GM04503 (cell line): Measurements from ENCODE around the gene DIAPH2.

Experiments
- DNase-seq: peaks from one replicate; pipeline ENCODE4 v3.0.0-alpha.2; 2012; ENCODE audit warnings: low read depth

The DIAPH2 gene

GRCh38 chrX:97057349-97057909, 372.8 kb downstream of the DIAPH2 start:
- DNase-seq: no peak

DNA sequence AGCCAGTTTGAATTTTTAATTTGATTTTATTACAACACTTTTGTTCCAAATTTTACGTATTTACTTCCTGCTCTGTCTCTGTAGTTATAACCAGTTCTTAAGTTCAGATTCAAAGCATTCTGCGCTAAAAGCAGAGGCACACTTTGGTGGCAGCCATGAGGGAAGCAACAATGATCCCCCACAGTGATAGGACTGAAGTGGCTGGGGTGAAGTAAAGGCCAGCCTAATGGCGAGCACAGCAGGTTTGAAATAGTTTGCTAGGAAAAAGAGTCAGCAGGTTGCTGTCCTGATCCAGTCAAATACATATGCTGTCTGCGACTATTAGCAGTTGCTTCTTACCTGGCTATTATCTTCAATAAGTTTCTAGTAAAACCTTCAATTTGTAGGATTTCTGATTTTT, 375.4 kb downstream of the DIAPH2 start:
- no peak for DNase-seq

- no peak for DNase-seq
These were observed 380.4 kb downstream of the DIAPH2 start for GRCh38 chrX:97065066-97065465.

DNA sequence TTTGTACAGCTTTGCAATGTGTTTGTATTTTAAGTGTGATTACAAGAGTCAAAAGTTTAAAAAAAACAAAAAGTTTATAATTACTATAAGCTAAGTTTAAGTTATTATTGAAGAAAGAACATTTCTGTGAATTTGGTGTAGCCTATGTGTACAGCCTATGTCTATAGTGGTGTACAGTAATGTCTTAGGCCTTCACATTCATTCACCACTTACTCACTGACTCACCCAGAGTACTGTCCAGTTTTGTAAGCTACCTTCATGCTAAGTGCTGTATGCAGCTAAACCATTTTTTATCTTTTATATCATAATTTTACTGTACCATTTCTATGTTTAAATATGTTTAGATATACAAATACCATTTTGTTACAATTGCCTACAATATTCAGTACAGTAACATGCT, 381.3 kb downstream of the DIAPH2 start:
- DNase-seq: no peak

DNA sequence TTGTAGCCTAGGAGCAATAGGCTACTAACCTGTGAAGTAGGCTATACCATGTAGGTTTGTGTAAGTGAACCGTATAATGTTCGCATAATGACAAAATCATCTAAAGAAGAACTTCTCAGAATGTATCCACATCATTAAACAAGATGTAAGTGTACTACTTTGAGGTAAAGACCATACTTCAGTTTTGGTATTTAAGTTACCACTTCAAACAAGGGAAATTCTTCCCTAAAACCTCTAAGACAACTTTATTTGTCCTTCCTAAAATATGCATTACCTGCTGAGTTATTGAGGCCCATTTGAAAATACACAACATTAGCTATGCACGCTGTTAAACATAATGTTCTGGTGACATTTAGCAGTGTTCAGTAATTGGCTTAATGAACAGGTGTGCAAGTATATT, 381.7 kb downstream of the DIAPH2 start:
- no peak for DNase-seq

GRCh38 chrX:97070346-97070745, 385.7 kb downstream of the DIAPH2 start:
- DNase-seq: no peak

GRCh38 chrX:97074400-97074799, 389.8 kb downstream of the DIAPH2 start:
- DNase-seq: no peak

GRCh38 chrX:97089116-97089515, 404.5 kb downstream of the DIAPH2 start:
- no peak for DNase-seq

DNA sequence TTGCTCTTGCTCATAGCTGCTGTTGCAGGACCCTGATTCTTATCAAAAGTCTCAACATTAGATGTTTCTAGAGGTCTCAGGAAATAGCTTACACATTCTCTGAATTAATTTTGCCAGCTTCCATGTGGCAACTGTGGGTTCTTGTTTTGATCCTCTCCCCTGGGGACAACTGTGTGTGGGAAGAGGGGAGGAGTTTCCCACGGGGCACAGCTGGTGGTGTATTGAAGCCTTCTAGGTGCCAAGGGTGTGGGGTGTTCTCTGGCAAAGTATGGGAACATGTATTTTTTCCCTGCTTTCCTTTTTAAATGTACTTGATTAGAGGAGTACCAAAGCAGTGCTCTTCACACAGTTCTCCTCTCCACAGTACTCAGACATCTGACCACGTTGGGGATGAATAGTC, 411.7 kb downstream of the DIAPH2 start:
- DNase-seq: no peak

GRCh38 chrX:97102938-97103337, 418.3 kb downstream of the DIAPH2 start:
- no peak for DNase-seq

- no peak for DNase-seq
These were observed 425.1 kb downstream of the DIAPH2 start for GRCh38 chrX:97109730-97110129.

DNA sequence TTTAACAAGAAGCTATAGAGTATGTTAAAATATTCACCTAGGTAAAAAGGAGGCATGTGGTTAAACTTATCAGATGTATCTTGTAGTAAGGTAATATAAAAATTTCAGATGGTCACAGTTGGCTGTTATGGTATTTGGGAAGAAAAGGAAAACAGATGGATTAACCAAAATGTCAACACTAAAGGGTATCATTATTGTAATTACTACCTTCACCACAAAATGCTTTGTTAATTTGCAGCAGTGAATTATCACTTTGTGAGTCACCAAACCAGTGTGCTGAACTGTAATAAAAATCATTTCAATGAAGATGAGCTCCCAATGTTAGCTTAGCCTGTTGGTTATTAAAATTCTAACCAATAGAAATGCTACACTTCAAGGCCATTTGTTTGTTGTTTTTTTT, 432.9 kb downstream of the DIAPH2 start:
- DNase-seq: no peak

GRCh38 chrX:97119474-97120109, 434.9 kb downstream of the DIAPH2 start:
- DNase-seq: no peak

DNA sequence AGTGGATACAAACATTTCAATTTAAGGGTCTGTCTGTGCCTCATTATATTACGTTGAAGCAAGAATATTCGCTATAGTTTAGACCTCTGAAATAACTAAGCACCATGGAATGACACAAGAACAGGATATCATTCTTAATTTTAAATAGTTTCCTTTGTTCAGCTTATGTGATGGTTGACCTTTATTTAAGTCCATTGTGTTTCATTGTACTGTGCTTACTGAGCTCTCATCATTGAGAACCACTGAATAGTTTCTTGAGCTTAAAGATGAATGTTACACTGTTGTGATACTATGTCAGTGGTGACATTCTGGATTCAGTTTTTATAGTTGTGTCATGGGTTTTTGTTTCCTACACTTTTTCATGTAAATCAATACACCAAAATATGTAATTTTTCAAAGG, 438.4 kb downstream of the DIAPH2 start:
- no peak for DNase-seq

DNA sequence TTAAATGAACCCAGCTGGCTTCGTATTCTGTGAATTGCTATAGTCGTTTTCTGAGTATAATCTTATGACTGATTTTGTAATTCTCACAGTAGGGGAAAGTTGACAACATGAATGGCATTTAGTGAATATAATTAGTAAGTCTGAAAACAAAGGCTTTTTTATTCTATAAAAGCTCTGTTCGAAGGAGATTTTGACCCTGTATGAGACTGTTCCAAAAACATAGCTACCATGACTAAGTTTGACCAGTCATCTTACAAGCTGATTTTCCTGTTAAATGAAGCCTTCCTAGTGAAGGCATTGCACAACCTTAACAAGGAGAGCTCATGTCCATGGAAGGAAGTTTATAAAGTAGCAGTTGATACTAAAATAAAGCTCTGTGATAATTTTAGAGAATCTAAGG, 441.4 kb downstream of the DIAPH2 start:
- no peak for DNase-seq

DNA sequence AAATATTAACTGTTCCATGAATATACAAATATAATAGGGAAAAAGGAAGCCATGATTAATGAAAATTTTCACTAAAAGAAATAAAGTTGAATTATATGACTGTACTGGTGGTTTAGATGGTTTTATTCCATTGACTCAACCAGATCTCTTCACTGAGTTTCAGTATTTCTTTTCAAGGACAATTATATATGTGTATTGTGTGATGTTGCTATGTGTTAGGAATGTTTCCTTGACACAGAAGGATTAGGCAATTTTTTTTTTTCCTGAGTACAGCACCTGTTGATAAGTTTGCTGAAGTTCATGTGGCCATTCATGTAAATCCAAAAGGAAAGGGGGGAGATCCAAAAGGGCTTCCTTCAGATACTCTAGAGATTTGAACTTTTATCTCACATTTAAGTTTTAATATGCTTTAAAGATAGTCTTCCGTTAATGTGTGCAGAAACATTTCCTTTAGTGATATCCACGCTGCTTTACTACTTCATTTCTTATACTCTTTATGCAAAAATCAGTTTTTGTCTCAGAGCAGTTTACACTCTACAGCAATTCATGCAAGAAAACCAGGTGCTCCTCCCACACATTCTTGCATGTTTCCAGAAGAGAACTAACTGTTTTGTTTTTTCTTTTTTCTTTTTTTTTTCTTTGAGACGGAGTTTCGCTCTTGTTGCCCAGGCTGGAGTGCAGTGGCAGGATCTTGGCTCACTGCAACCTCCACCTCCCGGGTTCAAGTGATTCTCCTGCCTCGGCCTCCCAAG, 448.2 kb downstream of the DIAPH2 start:
- DNase-seq: no peak

GRCh38 chrX:97145934-97146333, 461.3 kb downstream of the DIAPH2 start:
- no peak for DNase-seq

DNA sequence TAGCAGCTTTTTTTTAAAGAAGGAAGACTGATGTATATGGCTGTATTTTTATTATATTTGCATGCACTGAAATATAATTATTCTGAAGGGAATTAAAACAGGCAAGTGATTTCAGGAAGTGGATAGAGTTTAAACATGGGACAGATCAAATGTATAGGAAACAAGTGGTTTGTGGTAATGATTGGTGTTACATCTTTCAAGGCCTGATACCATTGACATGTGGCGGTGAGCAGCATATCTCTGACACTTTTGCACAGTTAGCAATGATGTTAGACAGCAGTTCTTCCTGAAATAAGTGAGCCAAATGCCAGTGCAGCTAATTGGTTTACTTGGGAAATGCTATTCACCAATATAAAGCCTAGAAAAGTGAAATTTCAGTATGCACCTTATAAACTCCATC, 471.2 kb downstream of the DIAPH2 start:
- DNase-seq: no peak

DNA sequence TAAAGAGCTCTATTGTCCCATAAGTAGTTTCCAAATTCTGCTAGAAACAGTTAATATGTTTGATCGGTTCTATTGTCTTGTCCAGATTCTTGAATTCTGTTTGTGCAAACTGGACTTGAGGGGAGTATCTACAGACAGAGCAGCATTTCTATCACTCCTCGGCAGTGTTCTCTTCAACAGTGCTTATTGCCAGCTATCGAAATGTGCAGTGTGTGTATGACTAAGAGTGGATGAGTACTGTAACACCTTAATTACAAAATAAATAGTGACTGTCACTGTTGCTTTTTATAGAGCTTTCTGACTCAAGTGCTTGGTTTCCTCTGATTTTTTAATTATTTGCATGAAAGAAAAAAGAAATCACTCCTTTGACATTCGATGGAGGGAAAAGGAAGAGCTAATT, 473.6 kb downstream of the DIAPH2 start:
- no peak for DNase-seq

- no peak for DNase-seq
These were observed 475.5 kb downstream of the DIAPH2 start for GRCh38 chrX:97159916-97160800.

DNA sequence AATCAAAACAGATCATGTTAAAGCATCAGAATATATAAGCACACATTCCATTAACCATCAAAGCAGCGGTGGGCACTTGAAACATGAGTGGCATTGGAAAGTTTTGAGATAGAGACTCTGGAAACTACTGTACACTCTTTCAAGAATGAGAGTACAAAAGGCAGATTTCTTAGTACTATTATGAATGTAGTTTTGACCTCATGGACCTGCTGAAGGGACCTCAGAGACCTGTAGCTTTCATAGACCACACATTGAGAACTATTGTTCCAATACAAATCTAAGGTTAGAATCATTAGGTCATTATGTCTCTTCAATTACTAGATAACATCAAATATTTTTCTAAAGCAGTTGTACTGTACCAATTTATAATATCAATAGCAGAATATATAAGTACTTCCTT, 482.7 kb downstream of the DIAPH2 start:
- DNase-seq: no peak

- no peak for DNase-seq
These were observed 484.0 kb downstream of the DIAPH2 start for GRCh38 chrX:97168646-97169045.

GRCh38 chrX:97175147-97175546, 490.5 kb downstream of the DIAPH2 start:
- no peak for DNase-seq
